Measurements from ENCODE around the gene DAB2IP. TPM values are rescaled to one million over a fixed set of nuclear protein-coding genes. Genes with fewer than 3 reads are reported as not detected.

Gene DAB2IP
- total RNA-seq, 2 experiments from 2014 or later: 0.06 TPM; not detected in 1

- Mint-ChIP-seq H3K4me3 (no peak overlapping the region), H3K27ac (no peak overlapping the region), H3K9me3 (no peaks in the 10 kb centered on the region), H3K27me3 (no peaks in the 10 kb centered on the region), H3K36me3 (ENCODE audit: low read depth) (no peaks in the 10 kb centered on the region), H3K4me1 (ENCODE audit: low read depth) (no peaks in the 10 kb centered on the region)
- DNase-seq: no peak
- no peaks in the 10 kb centered on the region for H3K36me3 ChIP-seq (ENCODE audit: insufficient read depth, low read length)
- no peak for ATAC-seq (ENCODE audit: poor library complexity)
- H3K4me3 ChIP-seq (ENCODE audit: low read length): no peak overlapping the region
- ChIA-PET POLR2A (no interaction called here), CTCF (no interaction called here)
- H3K9me3 ChIP-seq (ENCODE audit: control insufficient read depth in 1 of 2, insufficient read depth in 1 of 2, low read length in 2 of 2): no peaks in the 10 kb centered on the region
- intact Hi-C loops (cut with DNase I, micrococcal nuclease): no loop called here
- H3K27me3 ChIP-seq (ENCODE audit: control insufficient read depth in 1 of 2, insufficient read depth in 2 of 2, low read length in 2 of 2): no peaks in the 10 kb centered on the region
- TF ChIP-seq CTCF (IDR thresholded peaks at IDR 0.05): no peak
- no peak overlapping the region for H3K27ac ChIP-seq (ENCODE audit: low read depth in 1 of 2, low read length in 2 of 2)
- no peaks in the 10 kb centered on the region for H3K4me1 ChIP-seq (ENCODE audit: insufficient read depth, low read length)
Measured at GRCh38 chr9:121718084-121718483, 66.7 kb downstream of the DAB2IP start.

- H3K4me1 Mint-ChIP-seq (ENCODE audit: low read depth): no peaks in the 10 kb centered on the region
- H3K4me3 ChIP-seq (ENCODE audit: low read length): no peak overlapping the region
- no peak overlapping the region for H3K27ac Mint-ChIP-seq
- H3K27ac ChIP-seq (ENCODE audit: low read depth in 1 of 2, low read length in 2 of 2): no peak overlapping the region
- H3K4me3 Mint-ChIP-seq: no peak overlapping the region
- DNase-seq: no peak
- H3K36me3 ChIP-seq (ENCODE audit: insufficient read depth, low read length): no peaks in the 10 kb centered on the region
- intact Hi-C loops (cut with DNase I, micrococcal nuclease): no loop called here
- ChIA-PET CTCF (no interaction called here), POLR2A (no interaction called here)
- H3K4me1 ChIP-seq (ENCODE audit: insufficient read depth, low read length): no peaks in the 10 kb centered on the region
- no peaks in the 10 kb centered on the region for H3K27me3 Mint-ChIP-seq
- no peaks in the 10 kb centered on the region for H3K9me3 Mint-ChIP-seq
- H3K36me3 Mint-ChIP-seq (ENCODE audit: low read depth): no peaks in the 10 kb centered on the region
- H3K9me3 ChIP-seq (ENCODE audit: control insufficient read depth in 1 of 2, insufficient read depth in 1 of 2, low read length in 2 of 2): no peaks in the 10 kb centered on the region
- no peak for TF ChIP-seq CTCF (IDR thresholded peaks at IDR 0.05)
- ATAC-seq (ENCODE audit: poor library complexity): no peak
- no peaks in the 10 kb centered on the region for H3K27me3 ChIP-seq (ENCODE audit: control insufficient read depth in 1 of 2, insufficient read depth in 2 of 2, low read length in 2 of 2)
Measured at GRCh38 chr9:121718501-121718900, 67.1 kb downstream of the DAB2IP start.

- ChIA-PET CTCF (no interaction called here), POLR2A (no interaction called here)
- intact Hi-C loops (cut with DNase I, micrococcal nuclease): no loop called here
Measured at GRCh38 chr9:121720311-121721057, 69.0 kb downstream of the DAB2IP start.

More at GRCh38 chr9:121720311-121721057, 69.0 kb downstream of the DAB2IP start:
- Histone ChIP-seq H3K4me3 (ENCODE audit: low read length) (no peak overlapping the region), H3K36me3 (ENCODE audit: insufficient read depth, low read length) (no peaks in the 10 kb centered on the region), H3K27ac (ENCODE audit: low read depth in 1 of 2, low read length in 2 of 2) (no peak overlapping the region), H3K27me3 (ENCODE audit: control insufficient read depth in 1 of 2, insufficient read depth in 2 of 2, low read length in 2 of 2) (no peaks in the 10 kb centered on the region), H3K9me3 (ENCODE audit: control insufficient read depth in 1 of 2, insufficient read depth in 1 of 2, low read length in 2 of 2) (no peaks in the 10 kb centered on the region), H3K4me1 (ENCODE audit: insufficient read depth, low read length) (no peaks in the 10 kb centered on the region)
- H3K4me1 Mint-ChIP-seq (ENCODE audit: low read depth): no peaks in the 10 kb centered on the region
- no peaks in the 10 kb centered on the region for H3K36me3 Mint-ChIP-seq (ENCODE audit: low read depth)
- no peak for TF ChIP-seq CTCF (IDR thresholded peaks at IDR 0.05)
- no peak overlapping the region for H3K4me3 Mint-ChIP-seq
- no peak for DNase-seq
- no peak overlapping the region for H3K27ac Mint-ChIP-seq
- no peaks in the 10 kb centered on the region for H3K9me3 Mint-ChIP-seq
- ATAC-seq (ENCODE audit: poor library complexity): no peak
- H3K27me3 Mint-ChIP-seq: peaks cover under 1% of the 10 kb centered on the region

Measured in CD4-positive, alpha-beta T cell (primary cell).